Central memory CD8-positive, alpha-beta T cell (primary cell): Measurements from ENCODE around the gene RILP.

Experiments used
- ATAC-seq: fragments of 150-1000 bp; cut with Tn5 transposase; replicated peaks from 2 replicates; pipeline ENCODE4 v1.10.0; 2022; ENCODE audit warnings: mild to moderate bottlenecking, moderate FRiP score, moderate number of reproducible peaks; ENCODE audit not compliant: poor library complexity, severe bottlenecking; ENCODE audit errors: extremely low read depth
- DNase-seq, 2 donors: peaks; one replicate each; pipeline ENCODE4 v3.0.0; 2021; ENCODE audit warnings: low spot score in 2 of 2
- H3K27ac Mint-ChIP-seq: one replicate; pipeline ENCODE4 v1.8.0; 2022; ENCODE audit warnings: low read depth, mild to moderate bottlenecking, moderate library complexity, mixed read lengths
- H3K27me3 Mint-ChIP-seq: one replicate; pipeline ENCODE4 v1.8.0; 2022; ENCODE audit warnings: mixed read lengths
- H3K36me3 Mint-ChIP-seq: one replicate; pipeline ENCODE4 v1.8.0; 2022; ENCODE audit warnings: mild to moderate bottlenecking, moderate library complexity, mixed read lengths; ENCODE audit not compliant: insufficient read depth
- H3K4me1 Mint-ChIP-seq: one replicate; pipeline ENCODE4 v1.8.0; 2022; ENCODE audit warnings: mixed read lengths
- H3K4me3 Mint-ChIP-seq: one replicate; pipeline ENCODE4 v1.8.0; 2022; ENCODE audit warnings: mild to moderate bottlenecking, moderate library complexity, mixed read lengths
- H3K9me3 Mint-ChIP-seq: one replicate; pipeline ENCODE4 v1.8.0; 2022; ENCODE audit warnings: mixed read lengths

RILP gene

GRCh38 chr17:1620486-1620885 lies 29.2 kb downstream of the RILP start:
- Mint-ChIP-seq H3K36me3 (peaks cover 4% of the 10 kb centered on the region), H3K27ac (no peak overlapping the region), H3K4me3 (no peak overlapping the region), H3K4me1 (no peaks in the 10 kb centered on the region), H3K27me3 (no peaks in the 10 kb centered on the region), H3K9me3 (no peaks in the 10 kb centered on the region)
- DNase-seq (no peak), ATAC-seq (no peak)

DNA sequence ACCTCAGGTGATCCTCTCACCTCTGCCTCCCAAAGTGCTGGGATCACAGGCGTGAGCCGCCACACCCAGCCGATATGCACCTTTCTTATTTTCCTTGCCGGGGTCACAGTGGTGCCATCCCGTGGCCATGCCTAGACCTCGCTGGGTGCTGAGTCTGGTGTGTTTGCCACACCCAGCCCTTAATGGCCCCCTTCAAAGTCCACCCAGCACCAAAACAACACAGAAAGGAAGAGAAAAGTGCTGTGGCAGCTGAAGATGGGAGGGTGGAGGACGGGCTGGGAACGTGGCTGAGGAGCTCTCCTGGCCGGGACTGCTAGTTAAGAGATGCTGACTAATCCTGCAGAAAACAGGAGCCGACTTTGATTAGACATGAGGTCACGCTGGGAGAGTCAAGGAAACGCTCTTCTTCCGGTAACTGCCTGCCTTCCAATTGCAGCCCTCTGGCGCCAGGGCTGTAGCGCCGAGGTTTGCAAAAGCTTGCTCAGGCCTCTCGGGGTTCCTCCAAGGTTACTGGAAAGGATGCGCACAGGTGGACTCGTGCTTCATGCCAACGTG lies 32.0 kb downstream of the RILP start:
- ATAC-seq (no peak), DNase-seq (no peak)
- H3K36me3 Mint-ChIP-seq: peaks cover 6% of the 10 kb centered on the region
- no peaks in the 10 kb centered on the region for H3K27me3 Mint-ChIP-seq
- H3K27ac Mint-ChIP-seq: no peak overlapping the region
- no peaks in the 10 kb centered on the region for H3K9me3 Mint-ChIP-seq
- no peak overlapping the region for H3K4me3 Mint-ChIP-seq
- no peaks in the 10 kb centered on the region for H3K4me1 Mint-ChIP-seq

DNA sequence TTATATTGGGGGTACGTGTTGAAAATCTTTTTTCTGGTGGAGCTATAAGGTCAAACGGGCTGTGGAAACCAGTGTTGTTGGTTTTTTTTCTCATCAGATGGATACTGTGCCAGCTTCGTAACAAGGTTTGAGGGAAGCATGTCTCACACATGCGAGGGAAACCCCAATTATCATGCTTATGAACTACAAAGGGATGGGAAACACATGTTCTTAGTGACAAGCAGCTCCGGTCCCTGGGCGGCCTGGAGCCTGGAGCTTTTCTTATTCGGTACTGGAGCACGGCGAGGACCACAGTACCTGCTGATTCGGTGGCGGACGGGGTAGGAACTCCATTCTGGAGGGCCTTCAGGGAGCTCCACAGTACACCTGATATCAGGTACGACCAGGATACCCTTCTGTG lies 33.6 kb downstream of the RILP start:
- ATAC-seq (no peak), DNase-seq (no peak)
- H3K4me1 Mint-ChIP-seq: no peaks in the 10 kb centered on the region
- no peaks in the 10 kb centered on the region for H3K9me3 Mint-ChIP-seq
- no peak overlapping the region for H3K4me3 Mint-ChIP-seq
- H3K36me3 Mint-ChIP-seq: peaks cover 9% of the 10 kb centered on the region
- no peak overlapping the region for H3K27ac Mint-ChIP-seq
- no peaks in the 10 kb centered on the region for H3K27me3 Mint-ChIP-seq

DNA sequence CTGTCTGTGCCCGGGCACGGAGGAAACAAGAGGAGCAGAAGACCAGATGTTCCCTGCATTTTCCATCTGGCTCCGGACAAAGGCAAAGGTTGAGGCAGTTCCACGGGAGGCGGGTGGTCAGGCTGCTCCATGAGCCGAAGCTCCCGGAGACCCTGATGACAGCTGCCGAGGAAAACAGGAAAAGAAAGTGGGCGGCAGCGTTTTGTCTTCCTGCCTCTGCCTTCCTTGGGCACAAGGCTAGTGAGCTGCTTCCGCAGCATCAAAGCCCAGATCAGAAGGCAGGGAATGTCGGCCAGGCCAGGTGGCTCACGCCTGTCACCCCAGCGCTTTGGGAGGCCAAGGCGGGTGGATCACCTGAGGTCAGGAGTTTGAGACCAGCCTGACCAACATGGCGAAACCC lies 37.3 kb downstream of the RILP start:
- Mint-ChIP-seq H3K36me3 (peaks cover 5% of the 10 kb centered on the region), H3K27me3 (no peaks in the 10 kb centered on the region), H3K4me3 (no peak overlapping the region), H3K27ac (no peak overlapping the region), H3K4me1 (peaks cover 4% of the 10 kb centered on the region), H3K9me3 (no peaks in the 10 kb centered on the region)
- DNase-seq (no peak), ATAC-seq (no peak)

DNA sequence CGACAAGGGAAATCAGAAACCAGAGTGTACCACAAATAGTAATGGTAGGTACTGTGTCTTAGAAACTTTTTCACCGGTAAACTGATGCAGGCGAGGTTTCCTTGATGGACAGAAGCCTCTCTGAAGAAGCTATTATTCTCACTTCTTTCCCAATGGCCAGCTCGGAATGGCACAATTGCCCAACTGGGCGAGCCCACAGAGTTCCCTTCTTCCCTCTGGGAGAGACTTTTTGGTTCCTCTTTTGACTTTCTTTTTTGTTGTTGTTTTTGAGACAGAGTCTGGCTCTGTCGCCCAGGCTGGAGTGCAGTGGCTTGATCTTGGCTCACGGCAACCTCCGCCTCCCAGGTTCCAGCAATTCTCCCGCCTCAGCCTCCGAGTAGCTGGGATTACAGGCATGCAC lies 38.0 kb downstream of the RILP start:
- Mint-ChIP-seq H3K4me3 (no peak overlapping the region), H3K27ac (no peak overlapping the region), H3K4me1 (peaks cover 9% of the 10 kb centered on the region), H3K27me3 (no peaks in the 10 kb centered on the region), H3K9me3 (no peaks in the 10 kb centered on the region), H3K36me3 (peaks cover 5% of the 10 kb centered on the region)
- no peak for ATAC-seq
- no peak for DNase-seq

DNA sequence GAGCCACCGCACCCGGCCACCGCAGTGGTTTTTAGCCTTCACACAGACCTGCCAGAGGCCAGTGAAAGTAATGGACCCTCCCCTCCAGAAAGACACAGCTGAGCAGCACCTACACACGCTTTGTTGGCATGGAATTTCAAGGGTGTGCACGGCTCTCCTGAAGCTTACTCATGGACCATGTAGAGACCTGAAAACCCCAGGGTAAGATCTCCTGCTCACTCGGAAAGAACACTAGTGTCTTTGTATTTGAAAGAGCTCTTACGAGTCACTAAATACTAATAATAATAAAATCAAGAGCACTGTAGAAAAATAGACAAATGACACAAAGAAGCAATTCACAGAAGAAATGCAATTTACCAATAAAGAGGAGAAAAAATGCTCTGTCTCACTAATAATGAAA lies 41.0 kb downstream of the RILP start:
- no peak overlapping the region for H3K4me3 Mint-ChIP-seq
- peaks cover 5% of the 10 kb centered on the region for H3K36me3 Mint-ChIP-seq
- peaks cover 9% of the 10 kb centered on the region for H3K4me1 Mint-ChIP-seq
- no peaks in the 10 kb centered on the region for H3K27me3 Mint-ChIP-seq
- H3K27ac Mint-ChIP-seq: no peak overlapping the region
- ATAC-seq (no peak), DNase-seq (no peak)
- H3K9me3 Mint-ChIP-seq: no peaks in the 10 kb centered on the region

GRCh38 chr17:1607971-1608320 lies 41.7 kb downstream of the RILP start:
- Mint-ChIP-seq H3K27me3 (no peaks in the 10 kb centered on the region), H3K36me3 (peaks cover 5% of the 10 kb centered on the region), H3K9me3 (no peaks in the 10 kb centered on the region), H3K4me3 (no peak overlapping the region), H3K27ac (no peak overlapping the region), H3K4me1 (peaks cover 9% of the 10 kb centered on the region)
- ATAC-seq (no peak), DNase-seq (no peak)

DNA sequence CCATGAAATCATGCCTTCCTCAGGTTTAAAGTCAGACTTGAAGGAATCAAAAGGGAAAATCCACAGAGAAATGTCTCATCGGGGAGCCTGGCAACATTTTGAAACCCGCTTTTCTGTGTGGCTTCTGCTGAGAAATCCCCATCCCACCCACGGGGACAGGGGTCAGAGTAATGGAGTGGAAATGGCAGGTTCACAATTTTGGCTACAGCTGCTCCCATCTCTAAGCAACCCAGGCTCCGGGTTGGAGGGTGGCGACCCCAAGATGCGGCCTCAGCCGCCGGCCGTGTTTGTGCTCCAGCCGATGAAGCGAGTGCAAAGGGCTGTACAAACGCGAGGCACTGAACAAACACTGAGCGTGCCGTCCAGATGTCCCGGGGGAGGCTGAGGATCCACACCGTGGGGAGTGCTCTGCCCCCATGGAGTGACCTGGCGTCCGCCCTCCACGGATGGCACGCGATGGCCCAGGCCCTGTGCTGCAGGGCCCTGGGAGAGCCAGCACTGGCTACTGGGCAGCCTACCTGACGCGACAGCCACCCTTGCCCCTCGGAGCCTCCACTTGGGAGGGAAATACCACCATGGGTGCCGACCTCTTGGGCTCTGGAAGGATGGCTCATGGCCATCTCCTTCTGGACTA lies 43.2 kb downstream of the RILP start:
- Mint-ChIP-seq H3K4me3 (no peak overlapping the region), H3K4me1 (peaks cover 9% of the 10 kb centered on the region), H3K9me3 (no peaks in the 10 kb centered on the region), H3K27me3 (no peaks in the 10 kb centered on the region), H3K36me3 (peaks cover 5% of the 10 kb centered on the region), H3K27ac (no peak overlapping the region)
- ATAC-seq (no peak), DNase-seq (no peak)

DNA sequence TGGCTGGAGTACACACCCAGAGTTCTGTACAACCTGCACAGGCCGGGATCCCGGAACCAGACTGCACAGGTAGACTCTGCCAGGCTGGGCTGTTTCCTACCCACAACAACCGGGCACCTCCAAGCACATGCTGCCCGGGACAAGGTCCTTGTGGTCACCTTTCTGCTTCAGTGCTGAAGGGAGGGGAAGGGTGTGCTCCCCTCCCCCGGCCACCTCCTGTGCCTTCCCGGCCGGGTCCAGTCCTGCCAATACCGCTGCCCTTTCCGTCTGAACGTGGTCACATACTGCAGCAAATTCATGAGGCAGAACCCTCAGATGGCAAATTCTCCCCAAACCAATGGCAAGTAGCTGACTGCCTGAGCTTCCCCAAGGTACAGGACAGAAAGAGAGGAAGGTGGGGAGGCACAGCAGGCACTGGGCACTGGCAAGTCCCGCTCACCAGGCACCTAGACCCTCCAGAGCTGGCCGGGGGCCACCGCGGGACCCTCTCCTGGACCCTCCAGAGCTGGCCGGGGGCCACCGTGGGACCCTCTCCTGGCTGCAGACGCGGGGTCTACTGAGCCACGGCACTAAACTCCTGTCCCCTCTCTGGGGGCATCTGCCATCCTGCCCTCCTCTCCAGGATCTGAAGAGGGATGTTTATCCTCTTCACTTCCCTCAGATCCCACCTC lies 43.9 kb downstream of the RILP start:
- no peak overlapping the region for H3K27ac Mint-ChIP-seq
- no peaks in the 10 kb centered on the region for H3K27me3 Mint-ChIP-seq
- peaks cover 9% of the 10 kb centered on the region for H3K4me1 Mint-ChIP-seq
- no peak overlapping the region for H3K4me3 Mint-ChIP-seq
- ATAC-seq (no peak), DNase-seq (no peak)
- no peaks in the 10 kb centered on the region for H3K9me3 Mint-ChIP-seq
- peaks cover 2% of the 10 kb centered on the region for H3K36me3 Mint-ChIP-seq

GRCh38 chr17:1604831-1605528 lies 44.7 kb downstream of the RILP start:
- ATAC-seq: no peak
- Mint-ChIP-seq H3K9me3 (no peaks in the 10 kb centered on the region), H3K27ac (no peak overlapping the region), H3K27me3 (no peaks in the 10 kb centered on the region), H3K4me1 (peaks cover 9% of the 10 kb centered on the region), H3K36me3 (peaks cover 2% of the 10 kb centered on the region), H3K4me3 (no peak overlapping the region)
- DNase-seq: no peak

DNA sequence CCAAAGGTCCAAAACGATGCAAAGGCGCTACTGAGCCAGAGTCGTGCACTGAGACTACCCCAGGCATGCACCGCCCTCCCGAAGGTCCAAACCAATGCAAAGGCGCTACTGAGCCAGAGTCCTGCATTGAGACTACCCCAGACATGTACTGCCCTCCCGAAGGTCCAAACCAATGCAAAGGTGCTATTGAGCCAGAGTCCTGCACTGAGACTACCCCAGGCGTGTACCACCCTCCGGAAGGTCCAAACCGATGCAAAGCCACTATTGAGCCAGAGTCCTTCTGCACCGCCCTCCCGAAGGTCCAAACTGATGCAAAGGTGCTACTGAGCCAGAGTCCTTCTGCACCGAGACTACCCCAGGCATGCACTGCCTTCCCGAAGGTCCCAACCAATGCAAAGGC lies 48.1 kb downstream of the RILP start:
- DNase-seq (no peak), ATAC-seq (no peak)
- Mint-ChIP-seq H3K36me3 (peaks cover 2% of the 10 kb centered on the region), H3K4me1 (no peaks in the 10 kb centered on the region), H3K4me3 (no peak overlapping the region), H3K9me3 (no peaks in the 10 kb centered on the region), H3K27ac (no peak overlapping the region), H3K27me3 (no peaks in the 10 kb centered on the region)

DNA sequence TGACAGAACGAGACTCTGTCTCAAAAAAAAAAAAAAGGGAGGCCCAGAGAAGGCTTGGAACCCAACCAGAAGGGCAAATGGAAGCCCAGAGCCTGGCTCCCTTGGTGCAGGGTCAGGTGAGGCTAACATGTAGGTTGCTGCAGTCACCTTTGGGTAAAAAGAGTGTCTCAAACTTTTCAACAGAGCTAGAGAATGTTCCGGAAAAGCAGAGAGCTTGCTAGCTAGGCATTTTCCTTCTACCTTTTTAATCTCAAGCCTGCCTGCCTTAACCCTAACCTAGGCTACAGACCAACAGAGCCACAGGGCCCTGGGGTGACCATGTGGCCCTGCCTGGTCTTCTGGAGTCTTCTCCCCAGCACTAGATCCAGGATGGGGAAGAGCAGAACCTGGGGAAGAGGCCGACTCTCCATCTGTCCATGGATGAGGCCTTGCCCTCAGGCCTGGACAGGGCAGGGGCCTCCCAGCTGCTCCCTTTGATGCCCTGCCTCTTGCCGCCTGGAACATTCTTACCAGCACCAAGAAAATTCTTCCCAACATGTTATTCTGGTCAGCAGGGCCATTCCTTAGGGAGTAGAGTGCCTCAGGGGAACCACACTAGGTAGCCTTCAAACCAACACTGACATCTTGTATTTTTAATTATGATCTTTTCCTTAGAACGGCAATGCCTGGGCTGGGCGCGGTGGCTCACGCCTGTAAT lies 51.1 kb downstream of the RILP start:
- Mint-ChIP-seq H3K36me3 (no peaks in the 10 kb centered on the region), H3K27ac (no peak overlapping the region), H3K4me3 (no peak overlapping the region), H3K4me1 (no peaks in the 10 kb centered on the region), H3K9me3 (no peaks in the 10 kb centered on the region), H3K27me3 (no peaks in the 10 kb centered on the region)
- ATAC-seq (no peak), DNase-seq (no peak)
